Mucosa of stomach (tissue), 1 donor: Measurements from ENCODE around the gene JAG1.

Experiments
- H3K27me3 ChIP-seq: one replicate; pipeline ENCODE4 v1.7.0; 2013; ENCODE audit warnings: mild to moderate bottlenecking, low read length; ENCODE audit not compliant: control insufficient read depth, insufficient read depth
- H3K36me3 ChIP-seq: one replicate; pipeline ENCODE4 v1.7.0; 2013; ENCODE audit warnings: low read length; ENCODE audit not compliant: control insufficient read depth, insufficient read depth
- H3K4me1 ChIP-seq: one replicate; pipeline ENCODE4 v1.7.0; 2013; ENCODE audit warnings: mild to moderate bottlenecking, low read length; ENCODE audit not compliant: control insufficient read depth, insufficient read depth
- H3K4me3 ChIP-seq: one replicate; pipeline ENCODE4 v1.7.0; 2013; ENCODE audit warnings: low read length
- H3K9ac ChIP-seq: one replicate; pipeline ENCODE4 v1.7.0; 2013; ENCODE audit warnings: mild to moderate bottlenecking, low read length, moderate library complexity
- H3K9me3 ChIP-seq: one replicate; pipeline ENCODE4 v1.7.0; 2013; ENCODE audit warnings: mild to moderate bottlenecking, low read length, moderate library complexity; ENCODE audit not compliant: control insufficient read depth
- donor health status: Pancreatic carcinoma.

JAG1 gene

GRCh38 chr20:10673842-10674683, at the start of gene JAG1:
TSS of gene JAG1 (minus strand) at chr20:10673999. CDS start at chr20:10673530, 469 bp downstream.
- Histone ChIP-seq H3K4me1 (peaks cover 30% of the 10 kb centered on the region), H3K9me3 (no peaks in the 10 kb centered on the region), H3K9ac (peak within 1 kb of the TSS; percentile 96), H3K4me3 (peak within 1 kb of the TSS; percentile 70), H3K27me3 (no peaks in the 10 kb centered on the region), H3K36me3 (no peaks in the 10 kb centered on the region)

- H3K9me3 ChIP-seq, result no peaks in the 10 kb centered on the region
- H3K4me3 ChIP-seq, result no peak overlapping the region
- peaks cover 10% of the 10 kb centered on the region for H3K4me1 ChIP-seq
- no peaks in the 10 kb centered on the region for H3K36me3 ChIP-seq
- no peak overlapping the region for H3K9ac ChIP-seq
- H3K27me3 ChIP-seq, result no peaks in the 10 kb centered on the region
Measured at GRCh38 chr20:10721976-10722375, 48.2 kb upstream of the JAG1 start.

- H3K36me3 ChIP-seq, result no peaks in the 10 kb centered on the region
- no peak overlapping the region for H3K4me3 ChIP-seq
Measured at GRCh38 chr20:10721137-10721896, 47.5 kb upstream of the JAG1 start.

GRCh38 chr20:10720565-10720964, 46.8 kb upstream of the JAG1 start:
- H3K4me3 ChIP-seq, result no peak overlapping the region
- no peaks in the 10 kb centered on the region for H3K9me3 ChIP-seq
- H3K27me3 ChIP-seq, result no peaks in the 10 kb centered on the region
- peaks cover 12% of the 10 kb centered on the region for H3K4me1 ChIP-seq
- H3K9ac ChIP-seq, result no peak overlapping the region
- no peaks in the 10 kb centered on the region for H3K36me3 ChIP-seq

More at GRCh38 chr20:10721137-10721896, 47.5 kb upstream of the JAG1 start:
- Histone ChIP-seq H3K27me3 (no peaks in the 10 kb centered on the region), H3K9ac (no peak overlapping the region), H3K9me3 (no peaks in the 10 kb centered on the region), H3K4me1 (peaks cover 12% of the 10 kb centered on the region)

GRCh38 chr20:10719740-10720385, 46.1 kb upstream of the JAG1 start:
- Histone ChIP-seq H3K27me3 (no peaks in the 10 kb centered on the region), H3K36me3 (no peaks in the 10 kb centered on the region), H3K9me3 (no peaks in the 10 kb centered on the region), H3K4me3 (no peak overlapping the region), H3K4me1 (peaks cover 15% of the 10 kb centered on the region), H3K9ac (no peak overlapping the region)

GRCh38 chr20:10718661-10719060, 44.9 kb upstream of the JAG1 start:
- no peaks in the 10 kb centered on the region for H3K36me3 ChIP-seq
- no peaks in the 10 kb centered on the region for H3K27me3 ChIP-seq
- no peak overlapping the region for H3K9ac ChIP-seq
- H3K4me3 ChIP-seq, result no peak overlapping the region
- peaks cover 22% of the 10 kb centered on the region for H3K4me1 ChIP-seq
- no peaks in the 10 kb centered on the region for H3K9me3 ChIP-seq

- Histone ChIP-seq H3K36me3 (no peaks in the 10 kb centered on the region), H3K4me1 (peaks cover 30% of the 10 kb centered on the region), H3K9ac (no peak overlapping the region), H3K27me3 (no peaks in the 10 kb centered on the region), H3K4me3 (no peak overlapping the region), H3K9me3 (no peaks in the 10 kb centered on the region)
Measured at GRCh38 chr20:10716855-10717254, 43.1 kb upstream of the JAG1 start.

- Histone ChIP-seq H3K27me3 (no peaks in the 10 kb centered on the region), H3K4me1 (peaks cover 39% of the 10 kb centered on the region), H3K4me3 (no peak overlapping the region), H3K36me3 (no peaks in the 10 kb centered on the region), H3K9me3 (no peaks in the 10 kb centered on the region), H3K9ac (no peak overlapping the region)
Measured at GRCh38 chr20:10715035-10715434, 41.2 kb upstream of the JAG1 start.

- Histone ChIP-seq H3K4me1 (peaks cover 35% of the 10 kb centered on the region), H3K9me3 (no peaks in the 10 kb centered on the region), H3K4me3 (no peak overlapping the region), H3K36me3 (no peaks in the 10 kb centered on the region), H3K27me3 (no peaks in the 10 kb centered on the region), H3K9ac (no peak overlapping the region)
Measured at GRCh38 chr20:10714236-10714975, 40.6 kb upstream of the JAG1 start.

- H3K9me3 ChIP-seq, result no peaks in the 10 kb centered on the region
- peaks cover 42% of the 10 kb centered on the region for H3K4me1 ChIP-seq
- no peak overlapping the region for H3K4me3 ChIP-seq
- no peak overlapping the region for H3K9ac ChIP-seq
- no peaks in the 10 kb centered on the region for H3K27me3 ChIP-seq
- H3K36me3 ChIP-seq, result no peaks in the 10 kb centered on the region
Measured at GRCh38 chr20:10713161-10713560, 39.4 kb upstream of the JAG1 start.

- Histone ChIP-seq H3K4me1 (peaks cover 40% of the 10 kb centered on the region), H3K9ac (peak overlapping the region; percentile 73), H3K9me3 (no peaks in the 10 kb centered on the region), H3K4me3 (peak overlapping the region; percentile 20), H3K36me3 (no peaks in the 10 kb centered on the region), H3K27me3 (no peaks in the 10 kb centered on the region)
Measured at GRCh38 chr20:10711903-10712451, 38.2 kb upstream of the JAG1 start.
